ENCODE data around the gene ACYP2.

The ACYP2 gene

DNA sequence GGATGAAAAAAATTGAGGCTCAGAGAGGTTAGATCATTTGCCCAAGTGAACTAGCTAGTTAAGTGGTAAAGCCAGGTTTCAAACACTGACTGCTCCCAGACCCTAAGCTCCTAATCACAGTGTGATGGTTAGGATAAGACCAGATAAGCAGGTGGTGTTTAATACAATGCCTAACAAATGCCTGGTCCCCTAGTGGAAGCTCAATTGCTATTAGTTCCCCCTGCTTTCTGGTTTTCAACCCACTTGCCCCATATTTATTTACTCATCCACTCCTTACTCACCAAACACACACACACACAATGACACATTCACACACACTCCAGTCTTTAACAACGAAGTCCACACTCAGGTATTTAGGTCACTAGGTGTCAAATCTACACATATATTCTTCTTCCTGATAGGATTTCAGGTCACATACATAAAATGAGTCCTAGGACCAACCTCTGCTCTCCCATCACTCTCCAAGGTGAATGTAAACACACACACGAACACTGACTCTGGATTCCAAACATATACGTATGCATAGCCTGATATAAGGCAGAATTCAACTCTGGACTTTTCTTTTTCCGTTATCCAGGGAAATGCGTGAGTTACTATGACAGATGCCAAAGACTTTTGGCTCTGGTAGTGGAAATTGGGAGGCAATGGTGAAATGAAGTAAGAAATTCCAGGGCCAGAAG, 214.2 kb downstream of the ACYP2 start:
- DNase-seq (ENCODE audit: low read depth) = no peak

DNA sequence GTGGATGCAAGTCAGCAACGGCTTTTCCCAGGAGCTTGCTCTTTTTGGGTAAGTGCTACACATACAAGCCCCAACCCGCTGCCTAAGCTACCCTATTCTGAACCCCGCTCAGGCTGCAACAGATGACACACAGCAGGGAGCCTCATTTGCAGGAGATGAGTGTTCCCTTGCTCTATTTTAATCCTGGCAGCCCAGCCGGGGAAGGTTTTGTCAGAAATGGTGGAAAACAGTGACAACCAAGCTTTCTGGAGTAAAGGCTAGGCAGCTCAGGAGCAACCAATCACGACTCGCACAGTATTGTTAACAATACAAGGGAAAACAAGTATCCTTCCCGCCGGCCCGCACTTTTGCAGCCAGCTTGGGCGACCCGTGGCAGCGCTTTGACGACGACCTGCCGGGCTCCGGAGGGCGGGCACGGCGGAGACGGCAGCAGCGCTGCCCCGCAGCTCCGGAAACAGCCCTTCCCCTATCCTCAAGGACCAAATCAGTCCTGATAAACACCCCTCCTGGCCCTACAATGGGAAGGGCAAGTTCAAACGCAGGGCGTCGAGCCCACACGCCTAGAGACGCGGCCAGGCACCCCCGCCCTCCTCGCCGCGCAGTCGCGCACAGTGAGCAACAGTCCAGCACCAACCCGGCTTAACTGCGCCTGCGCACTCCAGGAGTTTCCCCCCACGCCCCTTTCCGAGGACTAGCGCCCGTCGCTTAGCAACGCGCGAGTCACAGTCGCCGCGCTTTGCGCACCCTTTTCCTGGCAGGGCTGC, 214.9 kb downstream of the ACYP2 start:
- DNase-seq (ENCODE audit: low read depth) = peak; percentile 73

DNA sequence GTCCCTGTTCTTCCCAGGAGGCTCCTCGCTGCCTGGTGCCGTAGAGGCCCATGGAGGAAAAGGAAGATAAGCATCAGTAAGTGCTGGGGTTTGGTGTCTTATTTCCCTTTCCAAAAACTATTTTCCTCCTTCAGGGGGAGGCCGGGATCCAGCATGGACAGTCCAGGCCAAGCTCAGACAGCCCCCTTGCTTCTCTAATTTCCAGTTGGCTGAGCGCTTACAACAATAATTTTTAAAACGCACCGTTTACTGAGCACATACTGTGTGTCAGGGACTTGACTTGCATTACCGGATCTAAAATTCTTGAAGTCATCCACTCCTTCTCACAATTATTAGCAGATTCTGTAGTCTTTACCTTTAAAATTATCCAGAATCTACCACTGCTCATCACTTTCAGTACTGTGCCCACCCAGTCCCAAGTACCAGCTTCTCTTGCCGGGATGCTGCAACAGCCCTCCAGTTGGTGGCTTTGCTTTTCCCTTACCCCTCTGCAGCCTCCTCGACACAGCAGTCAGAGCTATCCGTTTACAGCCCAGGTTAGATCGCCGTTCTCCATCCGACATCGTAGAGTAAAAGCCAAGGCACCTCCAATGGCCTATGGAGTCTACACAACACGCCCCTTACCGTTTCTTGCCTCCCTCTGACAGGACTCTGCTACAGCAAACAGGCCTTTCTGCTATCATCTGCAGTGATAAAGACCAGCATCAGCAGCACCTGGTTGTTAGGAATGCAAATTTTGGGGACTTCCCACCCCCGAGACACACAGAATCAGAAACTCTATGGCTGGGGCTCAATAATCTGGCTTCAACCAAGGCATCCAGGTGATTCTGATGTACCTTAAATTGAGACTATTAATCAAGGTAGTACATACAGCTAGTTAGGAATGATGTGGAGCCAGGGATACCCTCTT, 215.8 kb downstream of the ACYP2 start:
- no peak for DNase-seq (ENCODE audit: low read depth)

DNA sequence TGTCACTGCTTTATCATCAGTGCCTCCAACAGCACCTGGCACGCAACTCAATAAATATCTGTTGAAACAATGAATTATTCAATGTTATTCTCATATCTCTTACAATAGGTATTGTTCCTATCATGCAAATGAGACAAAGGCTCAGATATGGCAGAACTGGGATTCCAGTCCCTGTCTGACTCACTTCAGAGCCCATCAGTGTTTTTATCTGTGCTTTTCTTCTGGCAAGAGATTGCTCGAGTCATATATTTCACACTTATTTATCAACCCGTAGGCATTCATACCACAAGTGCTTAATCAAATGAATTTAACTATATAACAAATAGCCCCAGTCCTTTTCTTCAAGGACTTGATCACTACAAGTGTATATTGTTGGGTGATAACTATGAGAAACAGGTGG, 217.0 kb downstream of the ACYP2 start:
- no peak for DNase-seq (ENCODE audit: low read depth)

DNA sequence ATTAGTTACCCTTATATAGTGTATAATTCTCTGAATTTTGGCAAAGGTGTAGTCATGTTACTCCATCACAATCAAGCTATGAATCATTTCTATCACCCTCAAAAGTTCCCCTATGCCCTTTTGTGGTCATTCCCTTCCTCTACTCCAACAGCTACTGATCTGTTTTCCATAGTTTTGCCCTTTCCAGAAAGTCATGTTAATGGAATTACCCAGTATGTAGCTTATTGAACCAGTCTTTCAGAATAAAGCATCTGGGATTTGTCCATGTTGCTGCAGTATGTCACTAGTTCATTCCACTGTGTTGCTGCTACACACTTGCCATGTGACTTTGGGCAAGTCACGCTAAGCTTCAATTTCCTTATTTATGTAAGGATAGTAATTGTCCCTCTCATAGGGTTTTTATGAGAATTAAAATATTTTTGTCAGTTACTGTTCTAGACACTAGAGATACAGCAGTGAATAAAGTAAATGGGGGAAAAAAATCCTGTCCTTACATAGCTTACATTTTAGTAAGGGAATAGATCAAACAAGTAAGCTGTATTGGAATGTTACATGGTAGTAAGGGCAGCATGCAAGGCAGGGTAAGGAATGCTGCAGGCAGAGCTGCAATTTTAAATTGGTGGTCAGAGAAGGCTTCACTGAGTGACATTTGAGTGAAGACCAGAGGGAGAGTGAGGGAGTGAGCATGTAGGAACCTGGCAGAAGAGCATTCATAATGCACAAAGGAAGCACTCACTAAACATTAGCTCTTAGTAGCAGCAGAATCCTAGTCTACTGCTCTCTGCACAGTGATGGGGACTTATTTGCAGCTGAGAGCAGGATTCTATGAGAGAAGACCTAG, 220.9 kb downstream of the ACYP2 start:
- DNase-seq (ENCODE audit: low read depth) = peak; percentile 90

- DNase-seq (ENCODE audit: low read depth) = no peak
Measured at GRCh38 chr2:54336977-54337255, 221.5 kb downstream of the ACYP2 start.

DNA sequence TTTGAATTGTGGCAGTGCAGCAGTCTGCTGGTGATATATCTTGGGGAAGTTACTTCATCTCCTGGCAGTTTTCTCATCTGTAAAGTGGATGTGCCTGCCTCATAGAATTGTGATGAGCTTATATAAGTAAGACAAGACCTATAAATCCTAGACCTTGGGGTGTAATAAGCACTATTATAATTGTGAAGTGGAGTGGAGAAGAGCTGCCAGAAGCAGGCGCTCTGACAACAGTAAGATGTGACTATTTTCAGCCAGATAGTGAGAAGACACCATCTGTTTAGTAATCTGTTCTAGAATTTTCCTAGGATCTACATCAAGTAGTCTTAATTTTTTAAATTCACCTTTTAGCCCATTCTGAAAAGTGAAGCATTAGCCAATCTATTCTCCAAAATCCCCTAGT, 226.2 kb downstream of the ACYP2 start:
- DNase-seq (ENCODE audit: low read depth) = no peak

DNA sequence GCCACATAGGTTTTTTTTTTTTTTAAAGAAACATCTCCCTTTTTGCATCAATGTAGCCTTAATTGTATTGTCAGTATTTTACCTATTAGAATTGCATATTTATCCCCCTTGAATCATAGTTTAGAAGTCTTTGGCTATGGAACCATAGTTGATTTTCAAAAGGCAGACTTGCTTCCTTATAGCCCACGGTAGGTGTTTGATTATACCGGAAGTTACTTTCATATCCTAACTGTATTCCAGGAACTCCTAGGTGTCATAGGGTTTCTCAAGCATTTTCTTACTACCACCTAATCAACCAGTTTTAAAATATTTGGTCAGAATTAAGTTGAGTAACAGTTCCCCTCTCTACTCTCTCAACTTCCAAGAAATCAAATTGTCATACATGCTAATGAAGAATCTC, 227.2 kb downstream of the ACYP2 start:
- no peak for DNase-seq (ENCODE audit: low read depth)

DNA sequence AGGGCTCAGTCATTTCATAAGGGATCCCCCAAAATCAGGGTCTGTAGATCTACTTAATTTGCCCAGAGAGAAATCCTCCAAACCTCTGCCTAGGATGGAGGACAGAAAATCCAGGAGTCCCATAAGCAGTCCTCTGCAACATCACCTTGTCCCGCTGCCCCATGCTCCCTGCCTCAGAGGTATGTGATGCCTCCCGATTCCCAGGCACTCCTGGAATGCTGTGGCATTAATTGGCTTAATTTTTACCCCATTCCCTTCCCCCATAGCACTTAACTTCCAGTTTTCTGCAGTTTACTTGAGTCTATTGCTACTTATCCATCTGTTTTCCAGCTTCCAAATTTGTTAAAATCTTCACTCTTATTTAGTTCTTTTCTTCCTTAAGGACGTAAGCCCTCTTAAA, 232.2 kb downstream of the ACYP2 start:
- no peak for DNase-seq (ENCODE audit: low read depth)

DNA sequence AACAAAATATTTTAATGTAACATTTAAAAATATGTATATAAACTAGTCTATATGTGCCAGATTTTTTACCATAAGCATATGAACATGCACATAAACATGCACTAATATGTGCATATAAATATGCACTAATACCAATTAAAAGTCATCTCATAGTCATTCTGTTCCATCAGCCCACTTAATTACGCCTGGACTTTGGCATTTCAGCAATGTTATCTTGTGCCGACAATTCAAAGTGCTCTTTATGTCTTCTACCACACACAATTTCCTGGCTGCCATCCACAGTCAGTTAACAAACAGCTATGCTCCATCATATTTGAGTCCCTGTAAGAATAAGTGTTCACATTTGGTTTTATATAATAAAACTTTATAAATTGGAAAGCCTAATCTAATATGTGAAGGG, 233.2 kb downstream of the ACYP2 start:
- DNase-seq (ENCODE audit: low read depth) = no peak

DNA sequence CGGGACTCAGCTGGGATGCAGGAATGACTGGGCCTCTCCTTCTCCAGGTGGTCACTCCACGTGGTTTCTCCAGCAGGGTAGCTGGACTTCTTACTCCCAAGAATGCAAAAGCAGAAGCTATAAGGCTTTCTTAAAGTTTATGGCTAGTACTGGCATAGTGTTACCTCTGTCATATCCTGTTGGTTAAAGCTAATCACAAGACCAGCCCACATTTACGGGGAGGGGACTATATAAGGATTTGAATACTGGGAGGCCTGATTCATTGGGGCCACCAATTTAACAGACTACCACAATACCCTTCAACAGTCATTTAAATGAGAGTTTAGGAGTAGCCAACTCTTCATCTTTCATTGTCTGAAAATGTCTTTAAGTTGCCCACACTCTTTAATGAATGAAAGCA, 235.0 kb downstream of the ACYP2 start:
- no peak for DNase-seq (ENCODE audit: low read depth)

DNA sequence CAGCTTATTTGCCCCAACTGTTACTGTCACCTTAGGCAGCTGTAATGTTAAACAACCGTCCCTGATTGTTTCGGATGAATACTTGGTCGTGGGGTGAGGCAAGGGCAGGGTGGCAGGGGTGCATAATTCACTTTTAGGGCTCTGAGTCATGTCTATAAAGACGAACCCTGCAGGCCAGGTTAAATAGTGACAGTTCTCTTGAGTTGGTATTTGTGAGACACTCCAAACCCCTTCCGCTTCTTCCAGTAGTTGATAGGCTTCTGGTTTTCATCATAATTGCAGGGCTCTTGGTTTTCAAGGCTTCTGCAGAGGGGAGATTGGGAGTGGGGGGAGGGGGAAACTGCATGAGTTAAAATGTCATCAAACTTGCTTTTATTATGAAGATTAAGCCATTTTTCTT, 237.8 kb downstream of the ACYP2 start:
- no peak for DNase-seq (ENCODE audit: low read depth)

Data from GM04503 (cell line).